ENCODE results near the gene TDRD3.

- TF ChIP-seq CTCF (IDR thresholded peaks at IDR 0.05) (no peak), EZH2phosphoT487 (IDR thresholded peaks at IDR 0.05) (no peak)
Measured at GRCh38 chr13:60351855-60352615, 45.0 kb upstream of the TDRD3 start.

All from neural progenitor cell (in vitro differentiated cells).